IMR-90 (cell line): ENCODE measurements around the gene IL22RA1.

Source experiments
- CEBPB ChIP-seq: IDR thresholded peaks from 2 replicates; pipeline ENCODE4 v1.6.1; 2012; ENCODE audit warnings: low read depth, low read length, improper control_type of control experiment
- CHD1 ChIP-seq: IDR thresholded peaks from 2 replicates; pipeline ENCODE4 v1.6.1; 2012; ENCODE audit warnings: low read depth, low read length, improper control_type of control experiment
- POLR2A ChIP-seq: IDR thresholded peaks from 2 replicates; pipeline ENCODE4 v1.6.1; 2012; ENCODE audit warnings: mild to moderate bottlenecking, low read depth, low read length
- RAD21 ChIP-seq: IDR thresholded peaks from 2 replicates; pipeline ENCODE4 v1.6.1; 2012; ENCODE audit warnings: low read length, improper control_type of control experiment
- RCOR1 ChIP-seq: IDR thresholded peaks from 2 replicates; pipeline ENCODE4 v1.6.1; 2012; ENCODE audit warnings: mild to moderate bottlenecking, low read length, improper control_type of control experiment; ENCODE audit not compliant: insufficient replicate concordance
- RFX5 ChIP-seq: IDR thresholded peaks from 2 replicates; pipeline ENCODE4 v1.8.0; 2012; ENCODE audit warnings: low read depth, mild to moderate bottlenecking, low read length, moderate library complexity
- TF ChIP-seq, protein P1 (sequence below): conservative IDR thresholded peaks from 2 replicates; pipeline ENCODE4 v1.5.1; 2012; ENCODE audit warnings: mild to moderate bottlenecking, low read depth, low read length, improper control_type of control experiment

DNA sequence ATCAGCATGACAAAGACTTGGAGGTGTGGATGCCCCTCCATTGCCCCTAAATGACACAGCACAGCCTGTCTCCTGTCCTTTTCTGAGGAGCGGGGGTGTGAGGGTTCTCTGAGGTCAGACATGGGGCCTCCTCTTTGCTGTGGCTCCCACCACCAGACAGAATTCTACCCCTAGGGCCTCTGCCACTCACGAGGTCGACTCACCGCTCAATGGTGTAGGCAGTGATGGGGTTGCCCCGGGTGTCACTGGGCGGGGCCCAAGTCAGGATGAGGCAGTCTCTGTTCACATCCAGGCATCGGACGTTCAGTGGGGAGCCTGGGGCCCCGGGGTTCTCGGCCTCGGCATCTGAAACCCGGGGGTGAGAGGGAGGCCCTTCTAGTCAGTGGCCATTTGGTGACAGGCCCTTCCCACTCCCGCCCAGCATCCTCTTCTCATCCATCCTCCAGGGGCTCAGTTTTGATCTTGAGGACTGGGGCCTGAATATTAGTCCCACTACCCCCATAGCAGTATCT lies 50.9 kb downstream of the IL22RA1 start:
- no peak for TF ChIP-seq POLR2A
- no peak for TF ChIP-seq CHD1
- TF ChIP-seq RAD21 = no peak
- TF ChIP-seq CEBPB = no peak
- TF ChIP-seq RFX5 = no peak
- TF ChIP-seq, protein P1, sequence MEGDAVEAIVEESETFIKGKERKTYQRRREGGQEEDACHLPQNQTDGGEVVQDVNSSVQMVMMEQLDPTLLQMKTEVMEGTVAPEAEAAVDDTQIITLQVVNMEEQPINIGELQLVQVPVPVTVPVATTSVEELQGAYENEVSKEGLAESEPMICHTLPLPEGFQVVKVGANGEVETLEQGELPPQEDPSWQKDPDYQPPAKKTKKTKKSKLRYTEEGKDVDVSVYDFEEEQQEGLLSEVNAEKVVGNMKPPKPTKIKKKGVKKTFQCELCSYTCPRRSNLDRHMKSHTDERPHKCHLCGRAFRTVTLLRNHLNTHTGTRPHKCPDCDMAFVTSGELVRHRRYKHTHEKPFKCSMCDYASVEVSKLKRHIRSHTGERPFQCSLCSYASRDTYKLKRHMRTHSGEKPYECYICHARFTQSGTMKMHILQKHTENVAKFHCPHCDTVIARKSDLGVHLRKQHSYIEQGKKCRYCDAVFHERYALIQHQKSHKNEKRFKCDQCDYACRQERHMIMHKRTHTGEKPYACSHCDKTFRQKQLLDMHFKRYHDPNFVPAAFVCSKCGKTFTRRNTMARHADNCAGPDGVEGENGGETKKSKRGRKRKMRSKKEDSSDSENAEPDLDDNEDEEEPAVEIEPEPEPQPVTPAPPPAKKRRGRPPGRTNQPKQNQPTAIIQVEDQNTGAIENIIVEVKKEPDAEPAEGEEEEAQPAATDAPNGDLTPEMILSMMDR = no peak
- TF ChIP-seq RCOR1 = no peak
